A549 treated with AZD9567 at 1 μM for 4 hours (cell line): ENCODE data around the gene POTEB. TPM values are rescaled to one million over a fixed set of nuclear protein-coding genes. Genes with fewer than 3 reads are reported as not detected.

ENCODE experiments used
- total RNA-seq: library from RNA; stranded (reverse); fragments of 200-300 nt; extraction: Qiagen RNA extraction; gene quantifications from 5 replicates; pipeline ENCODE4 v1.2.3, GENCODE V29; 2022; ENCODE audit not compliant: insufficient read depth

POTEB gene
- total RNA-seq, result not detected in 5 replicates

GRCh38 chr15:21877635-21878034, at the start of gene POTEB:
POTEB (minus strand) TSS chr15:21877735; CDS start chr15:21877246, 489 bp downstream.

Other genes with a start within 250 kb of the POTEB start
- not detected in 5 replicates for gene OR4M2, start 202.8 kb upstream of the POTEB start, total RNA-seq